K562 treated with DMSO at 1 percent for 24 hours (cell line): Measurements from ENCODE around the gene ROBO2. TPM values are rescaled to one million over a fixed set of nuclear protein-coding genes. Genes with fewer than 3 reads are reported as not detected.

Source experiments
- total RNA-seq: library from RNA; unstranded; fragments of 300-600 nt; gene quantifications from 2 replicates; pipeline ENCODE4 v1.2.3, GENCODE V29; 2022; ENCODE audit warnings: low read depth; ENCODE audit not compliant: insufficient read depth

ROBO2 gene, protein sequence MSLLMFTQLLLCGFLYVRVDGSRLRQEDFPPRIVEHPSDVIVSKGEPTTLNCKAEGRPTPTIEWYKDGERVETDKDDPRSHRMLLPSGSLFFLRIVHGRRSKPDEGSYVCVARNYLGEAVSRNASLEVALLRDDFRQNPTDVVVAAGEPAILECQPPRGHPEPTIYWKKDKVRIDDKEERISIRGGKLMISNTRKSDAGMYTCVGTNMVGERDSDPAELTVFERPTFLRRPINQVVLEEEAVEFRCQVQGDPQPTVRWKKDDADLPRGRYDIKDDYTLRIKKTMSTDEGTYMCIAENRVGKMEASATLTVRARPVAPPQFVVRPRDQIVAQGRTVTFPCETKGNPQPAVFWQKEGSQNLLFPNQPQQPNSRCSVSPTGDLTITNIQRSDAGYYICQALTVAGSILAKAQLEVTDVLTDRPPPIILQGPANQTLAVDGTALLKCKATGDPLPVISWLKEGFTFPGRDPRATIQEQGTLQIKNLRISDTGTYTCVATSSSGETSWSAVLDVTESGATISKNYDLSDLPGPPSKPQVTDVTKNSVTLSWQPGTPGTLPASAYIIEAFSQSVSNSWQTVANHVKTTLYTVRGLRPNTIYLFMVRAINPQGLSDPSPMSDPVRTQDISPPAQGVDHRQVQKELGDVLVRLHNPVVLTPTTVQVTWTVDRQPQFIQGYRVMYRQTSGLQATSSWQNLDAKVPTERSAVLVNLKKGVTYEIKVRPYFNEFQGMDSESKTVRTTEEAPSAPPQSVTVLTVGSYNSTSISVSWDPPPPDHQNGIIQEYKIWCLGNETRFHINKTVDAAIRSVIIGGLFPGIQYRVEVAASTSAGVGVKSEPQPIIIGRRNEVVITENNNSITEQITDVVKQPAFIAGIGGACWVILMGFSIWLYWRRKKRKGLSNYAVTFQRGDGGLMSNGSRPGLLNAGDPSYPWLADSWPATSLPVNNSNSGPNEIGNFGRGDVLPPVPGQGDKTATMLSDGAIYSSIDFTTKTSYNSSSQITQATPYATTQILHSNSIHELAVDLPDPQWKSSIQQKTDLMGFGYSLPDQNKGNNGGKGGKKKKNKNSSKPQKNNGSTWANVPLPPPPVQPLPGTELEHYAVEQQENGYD (N-terminal part only)
- total RNA-seq = 0.16 and 0.67 TPM in 2 replicates

DNA sequence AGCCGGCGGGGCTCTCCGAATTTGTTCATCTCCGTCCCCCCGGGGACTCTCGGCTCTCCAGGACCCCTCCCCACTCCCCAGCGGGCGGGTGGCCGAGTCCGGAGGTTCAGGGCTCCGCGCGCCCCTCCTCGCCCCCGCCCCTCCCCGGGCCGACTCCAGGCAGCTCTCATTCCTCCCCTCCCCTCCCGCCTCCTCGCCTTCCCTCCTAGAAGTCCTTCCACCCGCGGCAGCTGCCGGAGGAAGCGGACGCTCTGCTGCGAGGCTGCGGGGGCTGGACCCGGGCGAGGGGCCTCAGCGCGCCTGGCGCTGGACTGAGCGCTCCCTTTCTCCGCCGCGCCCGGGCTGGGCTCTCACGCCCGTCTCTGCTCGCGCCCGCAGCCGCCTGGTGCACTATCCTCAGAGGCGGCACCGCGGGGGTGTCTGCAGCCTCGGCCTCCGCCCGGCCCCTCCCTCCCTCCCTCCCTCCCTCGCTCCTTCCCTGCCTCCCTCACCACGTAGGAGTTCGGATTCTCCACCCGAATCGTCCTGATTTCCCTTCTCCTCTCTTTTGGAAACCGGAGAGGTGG, at the start of gene ROBO2:
TSS of gene ROBO2 (plus strand) at position 494 of the 566 bp plus-strand sequence. CDS start 687 bp downstream, outside the sequence.

